GM19455 (cell line): ENCODE results near the gene MDH2.
"Not testable (repeated sequence)": the region's sequence is repeated elsewhere in the genome, so short reads cannot be mapped to it uniquely, and the experiment has no call there.

Experiments used
- ATAC-seq: cut with Tn5 transposase; IDR thresholded peaks from one replicate; pipeline ENCODE4 v1.9.1; 2021; ENCODE audit not compliant: unreplicated experiment

Gene MDH2

DNA sequence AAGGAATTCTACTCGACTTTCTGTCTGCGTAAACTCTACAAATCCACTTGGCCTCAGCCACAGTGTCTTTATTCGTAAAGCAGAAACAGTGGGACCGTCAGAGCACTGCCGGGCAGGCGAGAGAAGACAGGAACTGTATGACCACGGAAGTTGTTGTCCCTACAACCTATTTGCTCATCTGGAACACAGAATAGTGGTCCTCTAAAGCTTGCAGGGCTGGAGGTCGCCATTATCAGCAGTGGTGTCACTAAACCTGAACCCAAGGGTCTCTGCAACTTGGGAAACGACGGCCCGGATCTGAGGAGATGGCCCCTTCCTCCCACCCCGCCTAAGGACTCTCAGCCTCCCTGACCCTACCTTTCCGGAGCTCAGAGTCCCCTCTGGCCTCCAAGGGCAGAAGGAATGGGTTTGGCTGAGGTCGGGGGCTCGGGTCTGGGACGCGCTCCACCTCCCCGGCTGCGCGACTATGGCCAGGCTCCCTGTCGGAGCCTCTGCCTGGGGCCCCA is 548 bp upstream of the MDH2 start:
- ATAC-seq = no peak

- no peak for ATAC-seq
These were observed 722 bp downstream of the MDH2 start for GRCh38 chr7:76048668-76048988.

- no peak for ATAC-seq
These were observed 1.4 kb downstream of the MDH2 start for GRCh38 chr7:76049295-76049694.

DNA sequence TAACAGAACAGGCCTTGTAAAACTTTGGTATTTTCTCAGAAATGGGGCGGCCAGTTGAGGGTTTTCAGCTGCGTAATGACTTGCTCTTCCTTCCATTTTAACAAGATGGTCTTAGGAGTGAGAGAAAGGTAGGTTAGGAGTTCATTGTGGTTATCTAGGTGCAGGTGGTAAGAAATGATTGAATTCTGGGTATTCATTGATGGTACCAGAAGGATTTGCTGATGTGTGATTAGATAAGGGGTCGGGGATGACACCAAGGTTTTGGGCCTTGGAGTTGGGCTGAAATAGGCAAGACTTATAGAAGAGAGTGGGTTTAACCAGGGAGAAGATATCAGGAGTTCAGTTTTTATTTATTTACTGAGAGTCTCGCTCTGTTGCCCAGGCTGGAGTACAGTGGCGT is 2.6 kb downstream of the MDH2 start:
- ATAC-seq = no peak

DNA sequence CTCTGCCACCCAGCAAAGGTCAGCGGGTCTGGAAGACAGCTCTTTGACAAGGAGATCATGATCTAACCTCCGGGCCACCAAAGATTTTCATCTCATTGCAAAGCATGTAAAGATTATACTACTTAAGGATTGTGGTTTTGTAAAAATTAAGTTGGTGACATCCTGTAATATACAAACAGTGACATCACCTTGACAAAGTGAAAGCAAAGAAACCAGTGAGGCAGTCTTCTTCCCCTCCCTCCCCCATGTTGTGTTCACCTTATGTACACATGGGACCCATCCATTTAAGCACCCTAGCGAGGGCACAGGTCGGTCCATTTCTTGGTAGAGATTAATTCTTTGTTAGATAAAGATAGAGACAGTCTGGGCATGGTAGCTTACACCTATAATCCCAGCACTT is 3.9 kb downstream of the MDH2 start:
- no peak for ATAC-seq

- not testable (repeated sequence) for ATAC-seq
These were observed 4.8 kb downstream of the MDH2 start for GRCh38 chr7:76052681-76053080.

DNA sequence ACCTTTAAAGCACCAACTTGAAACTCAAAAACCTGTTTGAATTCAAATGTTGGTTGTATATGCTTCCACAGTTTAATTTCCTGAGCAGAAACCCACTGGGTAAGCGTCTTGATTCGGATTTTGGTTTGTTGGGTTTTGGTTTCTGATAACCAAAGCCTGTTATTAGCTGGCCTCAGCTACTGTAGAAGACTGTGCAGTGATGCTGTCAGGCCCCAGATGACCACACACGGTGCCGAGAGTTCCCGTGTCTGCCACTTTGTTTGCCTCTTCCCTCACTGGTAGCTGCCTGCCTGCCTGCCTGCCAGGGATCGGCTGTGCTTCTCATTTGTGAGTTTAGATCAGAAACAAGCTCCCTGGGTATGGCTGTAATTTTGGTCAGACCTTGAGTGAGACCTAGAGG is 5.6 kb downstream of the MDH2 start:
- no peak for ATAC-seq

GRCh38 chr7:76054123-76055120 is 6.5 kb downstream of the MDH2 start:
- no peak for ATAC-seq

GRCh38 chr7:76056241-76056640 is 8.3 kb downstream of the MDH2 start:
- no peak for ATAC-seq

- no peak for ATAC-seq
These were observed 9.4 kb downstream of the MDH2 start for GRCh38 chr7:76057103-76057812.

DNA sequence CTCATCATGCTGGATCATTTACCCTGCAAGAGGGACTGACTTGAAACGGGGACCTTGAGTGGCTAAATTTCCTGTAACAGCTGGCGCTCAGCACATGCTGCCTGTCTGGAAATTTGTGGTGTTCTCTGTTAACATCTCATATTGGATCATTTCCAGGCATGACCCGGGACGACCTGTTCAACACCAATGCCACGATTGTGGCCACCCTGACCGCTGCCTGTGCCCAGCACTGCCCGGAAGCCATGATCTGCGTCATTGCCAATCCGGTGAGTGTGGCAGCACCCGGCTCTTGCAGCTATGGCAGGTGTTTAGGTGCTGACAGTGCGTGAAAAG is 9.9 kb downstream of the MDH2 start:
- ATAC-seq = no peak

DNA sequence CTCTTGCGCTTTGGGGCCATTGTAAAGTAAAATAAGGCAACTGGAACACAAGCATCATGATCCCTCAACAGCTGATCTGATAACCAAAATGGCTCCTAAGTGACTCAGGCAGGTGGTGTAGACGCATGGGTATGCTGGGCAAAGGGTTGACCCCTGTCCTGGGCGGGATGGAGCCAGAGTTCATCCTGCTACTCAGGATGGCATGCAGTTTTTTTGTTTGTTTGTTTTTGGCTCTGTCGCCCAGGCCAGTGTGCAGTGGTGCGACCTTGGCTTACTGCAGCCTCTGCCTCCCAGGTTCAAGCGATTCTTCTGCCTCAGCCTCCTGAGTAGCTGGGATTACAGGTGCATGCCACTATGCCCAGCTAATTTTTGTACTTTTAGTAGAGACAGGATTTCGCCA is 10.8 kb downstream of the MDH2 start:
- ATAC-seq = not testable (repeated sequence)

DNA sequence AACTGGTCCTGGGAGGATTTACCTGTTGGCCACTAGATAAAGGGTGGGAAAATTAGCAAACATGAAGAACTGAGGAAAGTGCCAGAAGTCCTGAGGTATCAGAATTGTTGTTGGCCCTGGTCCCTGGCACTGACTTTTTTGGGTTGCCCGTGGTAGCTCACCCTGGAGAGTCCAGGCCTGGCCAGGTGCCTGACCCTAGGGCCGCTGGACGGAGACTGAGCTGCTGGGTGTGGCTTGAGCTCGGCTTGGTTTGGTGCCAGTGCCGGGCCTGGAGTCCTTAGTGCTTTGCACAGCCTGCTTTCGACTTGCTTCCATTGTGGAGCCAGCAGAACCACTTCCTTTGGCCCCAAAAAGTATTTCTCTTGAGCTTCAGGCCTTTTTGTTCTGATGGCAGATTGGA is 12.9 kb downstream of the MDH2 start:
- ATAC-seq = no peak

DNA sequence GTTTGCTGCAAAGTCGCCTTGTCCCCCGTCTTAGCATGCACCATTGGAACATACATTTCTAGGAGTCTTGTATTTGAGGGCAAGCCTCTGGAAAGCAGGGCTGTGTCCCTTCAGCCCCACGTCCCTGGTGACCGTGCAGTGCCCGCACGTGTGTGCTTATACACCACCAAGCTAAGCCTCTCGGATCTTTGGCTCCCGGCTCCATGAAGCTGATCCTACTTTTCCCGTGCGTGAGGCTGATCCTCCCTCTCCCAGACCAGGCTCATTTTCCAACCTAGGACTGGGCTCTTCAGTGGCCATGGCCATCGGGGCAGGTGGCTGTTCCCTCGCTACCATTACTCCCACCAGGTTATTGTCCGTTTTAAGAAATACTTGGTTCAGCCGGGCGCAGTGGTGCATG is 14.3 kb downstream of the MDH2 start:
- ATAC-seq = no peak

- ATAC-seq = no peak
These were observed 15.2 kb downstream of the MDH2 start for GRCh38 chr7:76063114-76063513.

GRCh38 chr7:76063525-76063924 is 15.6 kb downstream of the MDH2 start:
- no peak for ATAC-seq

DNA sequence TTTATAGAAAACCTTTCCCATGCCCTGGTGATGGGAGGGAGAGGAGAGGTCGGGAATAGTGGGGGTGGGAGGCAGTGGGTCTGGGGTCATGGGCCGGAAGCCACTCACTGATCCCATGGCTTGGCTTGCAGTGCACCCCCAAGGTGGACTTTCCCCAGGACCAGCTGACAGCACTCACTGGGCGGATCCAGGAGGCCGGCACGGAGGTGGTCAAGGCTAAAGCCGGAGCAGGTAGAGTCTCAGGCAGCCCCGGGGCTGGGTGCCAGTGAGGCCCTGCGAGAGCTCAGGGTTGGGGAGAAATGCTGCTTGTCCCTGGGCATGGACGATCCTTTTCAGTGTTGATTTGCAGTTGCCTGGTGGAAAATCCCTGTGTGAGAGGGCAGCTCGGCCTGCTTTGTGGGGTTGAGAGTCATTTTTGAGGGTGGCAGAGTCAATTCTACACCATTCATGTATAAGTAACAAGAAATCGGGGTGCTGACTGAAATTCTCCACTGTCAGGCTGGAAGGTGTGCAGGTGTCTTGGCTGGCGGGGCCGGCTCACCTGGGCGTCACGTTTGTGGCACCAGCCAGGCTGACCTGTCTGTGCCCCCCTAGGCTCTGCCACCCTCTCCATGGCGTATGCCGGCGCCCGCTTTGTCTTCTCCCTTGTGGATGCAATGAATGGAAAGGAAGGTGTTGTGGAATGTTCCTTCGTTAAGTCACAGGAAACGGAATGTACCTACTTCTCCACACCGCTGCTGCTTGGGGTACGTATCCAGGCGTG is 16.5 kb downstream of the MDH2 start:
- no peak for ATAC-seq

DNA sequence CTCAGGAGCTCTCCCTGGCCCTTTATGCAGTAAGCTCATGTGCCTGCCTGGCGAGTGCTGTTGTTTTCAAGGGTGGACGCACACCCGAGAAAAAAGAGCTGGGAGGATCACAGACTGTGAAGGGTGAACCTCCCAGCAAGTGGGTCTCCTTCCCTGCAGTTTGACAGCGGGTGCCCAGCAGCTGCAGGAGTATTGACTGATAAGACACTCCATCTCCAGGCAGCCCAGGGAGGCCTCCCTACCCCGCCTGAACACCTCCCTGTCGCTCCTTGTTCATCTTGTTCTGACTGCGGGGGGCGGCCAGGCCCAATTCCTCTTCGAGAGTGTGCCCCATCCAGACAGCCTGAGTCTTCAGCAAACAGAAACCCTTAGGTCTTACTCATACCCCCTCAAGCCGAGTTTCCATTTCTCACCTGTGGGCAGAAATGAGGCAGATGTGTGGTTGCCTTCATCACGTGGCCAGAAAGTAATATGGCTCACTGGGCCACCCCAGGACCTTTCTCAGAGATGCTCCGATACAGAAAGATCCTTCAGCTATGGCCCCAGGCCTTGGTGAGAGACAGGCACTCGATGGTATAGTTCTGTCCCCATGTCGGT is 17.2 kb downstream of the MDH2 start:
- ATAC-seq = no peak

- no peak for ATAC-seq
These were observed 19.0 kb downstream of the MDH2 start for GRCh38 chr7:76066716-76067503.

DNA sequence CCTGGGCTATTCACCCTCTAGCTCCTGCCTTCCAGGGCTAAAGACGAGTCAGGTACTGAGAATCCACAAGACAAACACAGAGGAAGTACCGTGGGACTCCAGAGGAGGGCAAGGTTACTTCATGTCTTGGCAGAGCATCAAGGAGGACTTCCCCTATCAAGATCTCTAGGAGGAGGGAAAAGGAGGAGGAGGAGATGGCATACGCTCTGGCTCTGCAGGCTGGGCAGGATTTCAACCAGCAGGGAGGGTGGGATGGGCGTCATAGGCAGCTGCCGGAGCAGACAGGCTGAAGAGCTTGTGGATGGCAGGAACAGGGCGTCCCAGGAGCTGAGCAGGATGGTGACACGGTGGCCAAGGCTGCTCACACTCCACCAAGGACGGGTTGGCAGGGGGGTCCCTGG is 21.3 kb downstream of the MDH2 start:
- ATAC-seq = no peak
